CD4-positive, alpha-beta T cell (primary cell): Measurements from ENCODE around the gene IGFBP1. TPM values are rescaled to one million over a fixed set of nuclear protein-coding genes. Genes with fewer than 3 reads are reported as not detected.
A peak's percentile ranks its signal among the peaks of the same experiment; 100 is the strongest.

ENCODE experiments used
- ATAC-seq: fragments of 200-7000 bp; cut with Tn5 transposase; one replicate; pipeline ENCODE4 v1.10.0; 2022; ENCODE audit warnings: mild to moderate bottlenecking; ENCODE audit not compliant: poor library complexity
- CTCF ChIA-PET: fragments of 350-600 bp; sonication (Branson Sonifier 250); formaldehyde crosslinking; loops from one replicate; lab custom pipeline; 2021; ENCODE audit warnings: antibody characterized with exemption, inconsistent platforms; lab: Charles Lee
- POLR2A ChIA-PET: fragments of 350-600 bp; sonication (Branson Sonifier 250); formaldehyde crosslinking; loops from one replicate; lab custom pipeline; 2021; ENCODE audit warnings: antibody characterized with exemption, inconsistent platforms; lab: Charles Lee
- DNase-seq, 14 experiments: peaks; one replicate each; pipeline ENCODE4 v3.0.0-alpha.2; 2013 to 2020; ENCODE audit warnings: mixed read lengths in 2 of 14
- H3K27ac ChIP-seq, 2 donors: one replicate each; pipeline versions ENCODE4 v1.5.1 to v1.7.0; 2013; ENCODE audit warnings: low read length in 2 of 2, low read depth in 1 of 2, mild to moderate bottlenecking in 1 of 2
- H3K27me3 ChIP-seq, 2 experiments: 1 replicate in 1 of 2; 2 replicates in 1 of 2; pipeline versions ENCODE4 v1.6.1 to v1.7.0; 2013; ENCODE audit warnings: low read length in 2 of 2, control low read depth in 1 of 2, mild to moderate bottlenecking in 1 of 2, moderate library complexity in 1 of 2; ENCODE audit not compliant: insufficient read depth in 2 of 2, control insufficient read depth in 1 of 2
- H3K36me3 ChIP-seq: one replicate; pipeline ENCODE4 v1.6.1; 2013; ENCODE audit warnings: low read length, control low read depth; ENCODE audit not compliant: insufficient read depth
- H3K4me1 ChIP-seq: one replicate; pipeline ENCODE4 v1.6.1; 2013; ENCODE audit warnings: low read length, control low read depth; ENCODE audit not compliant: insufficient read depth
- H3K4me3 ChIP-seq: one replicate; pipeline ENCODE4 v1.5.1; 2013; ENCODE audit warnings: mild to moderate bottlenecking, low read length, moderate library complexity
- H3K9me3 ChIP-seq, 2 experiments: 1 replicate in 1 of 2; 2 replicates in 1 of 2; pipeline versions ENCODE4 v1.6.1 to v1.7.0; 2013; ENCODE audit warnings: low read length in 2 of 2, mild to moderate bottlenecking in 2 of 2, control low read depth in 1 of 2, moderate library complexity in 1 of 2; ENCODE audit not compliant: control insufficient read depth in 1 of 2, insufficient read depth in 1 of 2
- H3K27ac Mint-ChIP-seq: one replicate; pipeline ENCODE4 v1.8.0; 2020; ENCODE audit warnings: mixed read lengths
- H3K27me3 Mint-ChIP-seq: one replicate; pipeline ENCODE4 v1.8.0; 2021; ENCODE audit warnings: mixed read lengths
- H3K36me3 Mint-ChIP-seq: one replicate; pipeline ENCODE4 v1.8.0; 2021; ENCODE audit warnings: low read depth, mixed read lengths
- H3K4me1 Mint-ChIP-seq: one replicate; pipeline ENCODE4 v1.8.0; 2021; ENCODE audit warnings: low read depth, mixed read lengths
- H3K4me3 Mint-ChIP-seq: one replicate; pipeline ENCODE4 v1.8.0; 2020; ENCODE audit warnings: mild to moderate bottlenecking, mixed read lengths
- H3K9me3 Mint-ChIP-seq: one replicate; pipeline ENCODE4 v1.8.0; 2020; ENCODE audit warnings: mixed read lengths
- intact Hi-C, 2 experiments: fragments of 100-400 bp; cut with DNase I in 1 of 2; cut with micrococcal nuclease in 1 of 2; formaldehyde crosslinking; loops; one replicate each; pipeline versions ENCODE4 v1.15.1 to v1.9.0; 2023 to 2025; cut with DNase I, micrococcal nuclease
- total RNA-seq, 174 experiments: library from RNA in 2 of 174; stranded (reverse) in 2 of 174; gene quantifications; one replicate each; pipeline ENCODE4 v1.2.3 and lab custom pipeline; 2021 to 2026
- TF ChIP-seq, protein P1 (sequence below): fragments of 200-600 bp; IDR thresholded peaks from one replicate; pipeline ENCODE4 v1.8.0; 2022; ENCODE audit warnings: antibody characterized with exemption, mild to moderate bottlenecking

Gene IGFBP1
- total RNA-seq, 2 experiments from 2014 or later = not detected

DNA sequence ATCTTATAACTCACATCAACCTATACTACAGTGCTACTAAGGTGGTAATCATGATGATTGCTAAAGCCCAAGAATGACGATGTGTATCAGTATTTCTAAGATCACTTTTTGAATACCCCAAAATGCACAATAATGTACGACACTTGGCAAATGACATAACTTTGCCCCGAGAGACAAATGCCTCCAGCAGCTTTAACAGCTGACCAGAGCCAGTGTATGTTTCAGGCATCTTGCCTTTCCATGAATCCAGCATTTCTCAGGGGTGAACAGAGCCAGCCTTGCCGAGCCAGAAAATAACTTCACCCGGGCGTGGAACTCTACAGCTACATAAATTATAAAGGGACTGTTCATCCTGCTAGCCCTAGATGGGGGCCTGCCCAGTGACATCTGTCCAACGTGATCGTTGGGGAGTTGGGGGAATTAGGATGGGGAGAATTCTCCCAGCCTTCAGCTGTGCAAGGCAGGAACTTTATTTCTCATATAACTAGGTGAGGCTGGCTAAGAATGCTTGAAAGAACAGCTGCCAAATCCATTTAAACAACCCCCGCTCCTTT, 31.0 kb downstream of the IGFBP1 start:
- Mint-ChIP-seq H3K4me1 (peaks cover 19% of the 10 kb centered on the region), H3K27ac (no peak overlapping the region), H3K9me3 (no peaks in the 10 kb centered on the region), H3K36me3 (no peaks in the 10 kb centered on the region), H3K27me3 (peaks cover 75% of the 10 kb centered on the region), H3K4me3 (no peak overlapping the region)
- H3K36me3 ChIP-seq = no peaks in the 10 kb centered on the region
- ATAC-seq = no peak
- no peak overlapping the region for H3K27ac ChIP-seq
- intact Hi-C loops = loop anchor here in 1 of 2 experiments (5.0 kb wide), 2 partner anchors 188 to 1903 kb away; no protein-coding TSS in a partner anchor
- ChIA-PET POLR2A (no interaction called here), CTCF (no interaction called here)
- H3K9me3 ChIP-seq = peaks cover 0 to 4% of the 10 kb centered on the region in 2 experiments
- TF ChIP-seq, protein P1, sequence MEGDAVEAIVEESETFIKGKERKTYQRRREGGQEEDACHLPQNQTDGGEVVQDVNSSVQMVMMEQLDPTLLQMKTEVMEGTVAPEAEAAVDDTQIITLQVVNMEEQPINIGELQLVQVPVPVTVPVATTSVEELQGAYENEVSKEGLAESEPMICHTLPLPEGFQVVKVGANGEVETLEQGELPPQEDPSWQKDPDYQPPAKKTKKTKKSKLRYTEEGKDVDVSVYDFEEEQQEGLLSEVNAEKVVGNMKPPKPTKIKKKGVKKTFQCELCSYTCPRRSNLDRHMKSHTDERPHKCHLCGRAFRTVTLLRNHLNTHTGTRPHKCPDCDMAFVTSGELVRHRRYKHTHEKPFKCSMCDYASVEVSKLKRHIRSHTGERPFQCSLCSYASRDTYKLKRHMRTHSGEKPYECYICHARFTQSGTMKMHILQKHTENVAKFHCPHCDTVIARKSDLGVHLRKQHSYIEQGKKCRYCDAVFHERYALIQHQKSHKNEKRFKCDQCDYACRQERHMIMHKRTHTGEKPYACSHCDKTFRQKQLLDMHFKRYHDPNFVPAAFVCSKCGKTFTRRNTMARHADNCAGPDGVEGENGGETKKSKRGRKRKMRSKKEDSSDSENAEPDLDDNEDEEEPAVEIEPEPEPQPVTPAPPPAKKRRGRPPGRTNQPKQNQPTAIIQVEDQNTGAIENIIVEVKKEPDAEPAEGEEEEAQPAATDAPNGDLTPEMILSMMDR = no peak
- peaks cover 38 to 63% of the 10 kb centered on the region in 2 experiments for H3K27me3 ChIP-seq
- H3K4me1 ChIP-seq = peaks cover 33% of the 10 kb centered on the region
- no peak for DNase-seq
- H3K4me3 ChIP-seq = no peak overlapping the region

DNA sequence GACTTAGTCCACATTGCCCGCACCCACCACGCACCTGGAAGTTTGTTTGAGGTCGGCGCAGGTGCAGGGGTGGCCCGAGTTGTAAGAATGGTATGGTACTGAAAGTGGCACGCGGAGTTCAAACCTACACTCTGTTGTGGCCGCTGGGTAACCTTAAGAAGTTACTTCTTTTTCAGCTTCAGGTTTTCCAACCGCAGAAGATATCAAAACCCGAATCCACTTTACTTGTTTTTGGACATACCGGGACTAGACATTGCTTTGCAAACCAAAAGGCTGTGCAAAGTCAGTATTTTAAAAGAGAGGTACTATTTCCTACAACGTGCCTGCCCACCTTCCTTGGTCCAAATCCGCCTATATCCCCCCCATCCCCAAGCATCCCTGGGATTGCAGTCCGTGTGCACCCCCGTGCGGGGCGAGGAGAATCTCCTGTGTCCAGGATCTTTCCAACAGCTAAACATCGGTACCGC, 31.7 kb downstream of the IGFBP1 start:
- POLR2A ChIA-PET = interaction anchor here (1.9 kb wide), 1 partner anchor 20 kb away, joined by 6 read pairs; no protein-coding TSS in a partner anchor
- ATAC-seq (no peak), DNase-seq (no peak)
- Mint-ChIP-seq H3K4me3 (peak overlapping the region; percentile 35), H3K36me3 (no peaks in the 10 kb centered on the region), H3K27ac (no peak overlapping the region), H3K4me1 (peaks cover 19% of the 10 kb centered on the region), H3K9me3 (no peaks in the 10 kb centered on the region), H3K27me3 (peaks cover 82% of the 10 kb centered on the region)
- CTCF ChIA-PET = no interaction called here
- peak overlapping the region; percentile 13 for H3K4me3 ChIP-seq
- TF ChIP-seq, protein P1 = no peak
- H3K4me1 ChIP-seq = peaks cover 33% of the 10 kb centered on the region
- intact Hi-C loops = loop anchor here in 1 of 2 experiments (5.0 kb wide), 2 partner anchors 187 to 1902 kb away; no protein-coding TSS in a partner anchor
- peaks cover 38 to 63% of the 10 kb centered on the region in 2 experiments for H3K27me3 ChIP-seq
- no peaks in the 10 kb centered on the region for H3K36me3 ChIP-seq
- H3K27ac ChIP-seq = no peak overlapping the region
- H3K9me3 ChIP-seq = peaks cover 0 to 4% of the 10 kb centered on the region in 2 experiments

DNA sequence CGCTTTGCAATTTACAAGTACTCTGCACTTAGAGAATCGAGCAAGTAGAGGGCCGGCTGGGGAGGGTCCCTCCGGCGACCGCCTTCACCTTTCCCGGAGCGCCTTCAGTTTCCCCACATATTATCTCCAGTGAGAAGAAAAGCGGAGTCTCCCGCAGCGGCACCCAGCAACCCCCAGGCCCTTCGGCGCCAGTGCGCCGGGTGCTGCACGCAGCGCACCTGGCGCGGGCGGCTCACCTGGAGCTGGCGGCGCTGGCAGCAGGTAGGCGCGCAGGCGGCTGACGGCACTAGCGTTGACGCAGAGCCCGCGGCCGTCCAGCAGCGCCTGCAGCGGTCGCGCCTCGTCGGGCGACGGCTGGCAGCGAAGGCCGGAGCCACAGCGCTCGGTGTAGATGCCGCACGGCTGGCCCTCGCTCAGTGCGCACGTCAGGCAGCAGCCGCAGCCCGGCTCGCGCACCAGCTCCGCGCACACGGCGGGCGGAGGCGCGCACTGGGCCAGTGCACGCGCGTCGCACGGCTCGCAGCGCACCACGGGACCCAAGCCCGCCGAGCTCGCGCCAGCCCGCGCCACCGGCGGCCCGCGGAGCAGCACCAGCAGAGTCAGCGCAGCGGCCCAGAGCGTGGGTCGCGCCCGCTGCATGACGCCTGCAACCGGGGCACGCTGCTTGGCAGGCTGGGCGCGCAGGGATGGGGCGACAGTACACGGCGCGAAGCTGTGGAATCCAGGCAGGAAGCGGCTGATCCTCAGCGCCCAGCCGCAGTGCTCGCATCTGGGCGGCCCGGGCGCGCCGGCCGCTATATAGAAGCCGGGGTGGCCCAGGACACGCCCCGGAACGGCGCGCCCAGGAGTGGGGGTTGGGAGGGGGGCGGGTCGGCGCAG, 32.5 kb downstream of the IGFBP1 start, which contains the start of gene IGFBP3:
TSS of gene IGFBP3 (minus strand) at position 771 of the 879 bp plus-strand sequence. CDS start at position 639, 132 bp downstream.
- TF ChIP-seq, protein P1 = no peak
- ATAC-seq (peak; percentile 49), DNase-seq (peak in 6 of 14 experiments; percentile 12 to 70 (median 38))
- Mint-ChIP-seq H3K27ac (peak within 1 kb of the TSS; percentile 67), H3K4me1 (peaks cover 19% of the 10 kb centered on the region), H3K9me3 (no peaks in the 10 kb centered on the region), H3K36me3 (no peaks in the 10 kb centered on the region), H3K4me3 (peak within 1 kb of the TSS; percentile 38), H3K27me3 (peaks cover 87% of the 10 kb centered on the region)
- Histone ChIP-seq H3K9me3 (peaks cover 0 to 4% of the 10 kb centered on the region in 2 experiments), H3K4me1 (peaks cover 33% of the 10 kb centered on the region), H3K27ac (no peak within 1 kb of the TSS), H3K36me3 (no peaks in the 10 kb centered on the region), H3K27me3 (peaks cover 38 to 63% of the 10 kb centered on the region in 2 experiments), H3K4me3 (peak within 1 kb of the TSS; percentile 13)
- intact Hi-C loops = no loop called here
- CTCF ChIA-PET = no interaction called here
- POLR2A ChIA-PET = interaction anchor here (1.0 to 1.9 kb wide), 2 partner anchors 19 to 152 kb away, joined by 3 to 6 read pairs; no protein-coding TSS in a partner anchor
